GM21825 (cell line): ENCODE measurements around the gene IGSF21.

Experiments
- ATAC-seq: cut with Tn5 transposase; IDR thresholded peaks from one replicate; pipeline ENCODE4 v1.9.1; 2021; ENCODE audit warnings: mild to moderate bottlenecking, moderate library complexity; ENCODE audit not compliant: unreplicated experiment

Gene IGSF21

GRCh38 chr1:18119289-18119688 is 11.7 kb downstream of the IGSF21 start:
- no peak for ATAC-seq

- no peak for ATAC-seq
These were observed 12.3 kb downstream of the IGSF21 start for GRCh38 chr1:18119771-18120377.

- ATAC-seq = no peak
These were observed 13.0 kb downstream of the IGSF21 start for GRCh38 chr1:18120638-18121037.

- ATAC-seq = no peak
These were observed 13.6 kb downstream of the IGSF21 start for GRCh38 chr1:18121072-18121820.

- ATAC-seq = no peak
These were observed 15.9 kb downstream of the IGSF21 start for GRCh38 chr1:18123467-18123992.

- no peak for ATAC-seq
These were observed 17.4 kb downstream of the IGSF21 start for GRCh38 chr1:18124977-18125376.

- no peak for ATAC-seq
These were observed 19.0 kb downstream of the IGSF21 start for GRCh38 chr1:18126616-18127015.

GRCh38 chr1:18128298-18128697 is 20.7 kb downstream of the IGSF21 start:
- ATAC-seq = no peak

- ATAC-seq = no peak
These were observed 22.8 kb downstream of the IGSF21 start for GRCh38 chr1:18130356-18130755.

GRCh38 chr1:18132022-18132710 is 24.6 kb downstream of the IGSF21 start:
- no peak for ATAC-seq

GRCh38 chr1:18132711-18133541 is 25.3 kb downstream of the IGSF21 start:
- no peak for ATAC-seq

- ATAC-seq = no peak
These were observed 26.9 kb downstream of the IGSF21 start for GRCh38 chr1:18134324-18135046.

GRCh38 chr1:18137759-18138345 is 30.3 kb downstream of the IGSF21 start:
- no peak for ATAC-seq

- no peak for ATAC-seq
These were observed 31.8 kb downstream of the IGSF21 start for GRCh38 chr1:18139198-18139981.

GRCh38 chr1:18140411-18140810 is 32.8 kb downstream of the IGSF21 start:
- no peak for ATAC-seq

- ATAC-seq = no peak
These were observed 34.1 kb downstream of the IGSF21 start for GRCh38 chr1:18141661-18142060.

GRCh38 chr1:18142471-18142870 is 34.9 kb downstream of the IGSF21 start:
- ATAC-seq = no peak

GRCh38 chr1:18142969-18143368 is 35.4 kb downstream of the IGSF21 start:
- ATAC-seq = no peak

GRCh38 chr1:18144062-18144461 is 36.5 kb downstream of the IGSF21 start:
- ATAC-seq = no peak
